NCI-H82 treated with DMSO at 0.1 percent for 48 hours (cell line): Measurements from ENCODE around the gene AMBRA1.
A peak's percentile ranks its signal among the peaks of the same experiment; 100 is the strongest.
"Not testable (repeated sequence)": the region's sequence is repeated elsewhere in the genome, so short reads cannot be mapped to it uniquely, and the experiment has no call there.

Experiments used
- DNase-seq: peaks from one replicate; lab custom pipeline; 2025; ENCODE audit not compliant: unreplicated experiment; lab: John Stamatoyannopoulos, UW

The AMBRA1 gene

DNA sequence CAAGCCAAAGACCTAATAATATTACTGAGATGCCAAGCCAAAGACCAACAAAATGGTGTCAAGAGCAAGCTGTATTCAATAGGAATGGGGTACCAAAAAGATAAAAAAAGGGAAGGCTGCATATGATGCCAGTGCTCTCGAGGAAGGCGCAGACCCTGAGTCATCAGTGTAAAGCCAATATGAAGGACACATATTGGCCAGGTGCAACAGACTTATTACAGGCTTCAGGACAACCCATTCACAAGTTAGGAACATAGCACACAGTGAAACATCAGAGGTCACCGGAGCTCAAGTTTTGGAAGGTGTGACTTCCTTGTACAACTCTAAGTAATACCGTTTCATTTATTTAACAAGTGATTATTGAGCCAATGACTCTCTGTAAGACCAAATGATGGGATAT lies 58.1 kb downstream of the AMBRA1 start:
- no peak for DNase-seq

GRCh38 chr11:46534711-46535110 lies 59.1 kb downstream of the AMBRA1 start:
- DNase-seq = no peak

GRCh38 chr11:46533396-46534100 lies 60.3 kb downstream of the AMBRA1 start:
- no peak for DNase-seq

DNA sequence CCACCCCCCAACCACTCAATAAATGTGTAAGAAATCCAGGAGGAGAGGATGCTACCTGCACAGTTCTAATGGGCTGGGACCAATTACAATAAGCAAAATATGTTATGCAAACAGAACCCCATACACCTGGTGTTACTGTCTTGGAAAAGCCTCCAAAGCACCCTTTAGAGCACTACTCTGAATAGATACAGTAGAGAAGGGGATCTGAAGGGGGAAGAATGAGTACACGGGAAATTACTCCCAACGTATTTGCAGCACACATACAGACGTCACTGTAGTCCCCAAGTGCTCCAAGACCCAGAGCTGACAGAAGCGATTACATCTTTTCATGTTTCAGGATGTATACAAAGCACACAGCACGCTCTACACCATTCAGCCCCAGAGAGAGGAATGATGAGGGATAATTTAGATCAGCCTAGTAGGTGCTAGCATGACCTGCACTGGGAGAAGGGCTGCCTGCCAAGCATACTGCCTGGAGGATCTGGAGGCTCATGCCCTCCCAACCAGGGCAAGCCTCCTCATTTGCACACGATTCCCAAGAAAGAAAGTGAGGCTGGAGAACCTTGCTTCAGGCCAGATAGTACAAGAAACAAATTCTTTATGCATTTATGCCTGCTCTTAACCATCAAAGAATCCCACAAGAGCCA lies 63.8 kb downstream of the AMBRA1 start:
- no peak for DNase-seq

- DNase-seq = peak; percentile 69
These were observed 64.5 kb downstream of the AMBRA1 start for GRCh38 chr11:46529095-46529905.

DNA sequence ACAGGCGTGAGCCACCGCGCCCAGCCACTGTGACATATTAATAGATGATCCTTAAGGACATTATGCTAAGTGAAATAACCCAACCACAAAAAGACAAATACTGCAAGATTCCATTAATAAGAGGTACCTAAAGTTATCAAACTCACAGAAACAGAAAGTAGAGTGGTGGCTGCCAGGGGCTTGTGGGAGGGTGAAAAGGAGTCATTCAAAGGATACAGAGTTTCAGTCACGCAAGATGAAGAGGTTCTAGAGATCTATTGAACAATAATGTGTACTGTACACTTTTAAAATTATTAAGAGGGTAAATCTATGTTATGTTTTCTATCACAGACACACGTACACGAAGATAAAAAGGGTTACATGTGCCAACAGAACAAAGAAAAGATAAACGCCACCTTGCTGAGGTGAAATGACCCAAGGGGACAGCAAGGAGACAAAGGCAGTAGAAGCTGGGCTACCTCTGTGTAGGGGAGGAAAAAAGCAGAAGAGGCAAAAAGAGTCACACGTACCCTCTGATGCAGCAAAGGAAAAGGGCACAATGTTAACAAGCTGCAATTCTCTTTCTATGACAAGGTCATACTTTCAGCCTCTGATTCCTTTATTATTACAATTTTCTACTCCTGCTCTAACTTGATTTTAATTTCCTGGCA lies 65.3 kb downstream of the AMBRA1 start:
- no peak for DNase-seq

- no peak for DNase-seq
These were observed 66.2 kb downstream of the AMBRA1 start for GRCh38 chr11:46527591-46528130.

DNA sequence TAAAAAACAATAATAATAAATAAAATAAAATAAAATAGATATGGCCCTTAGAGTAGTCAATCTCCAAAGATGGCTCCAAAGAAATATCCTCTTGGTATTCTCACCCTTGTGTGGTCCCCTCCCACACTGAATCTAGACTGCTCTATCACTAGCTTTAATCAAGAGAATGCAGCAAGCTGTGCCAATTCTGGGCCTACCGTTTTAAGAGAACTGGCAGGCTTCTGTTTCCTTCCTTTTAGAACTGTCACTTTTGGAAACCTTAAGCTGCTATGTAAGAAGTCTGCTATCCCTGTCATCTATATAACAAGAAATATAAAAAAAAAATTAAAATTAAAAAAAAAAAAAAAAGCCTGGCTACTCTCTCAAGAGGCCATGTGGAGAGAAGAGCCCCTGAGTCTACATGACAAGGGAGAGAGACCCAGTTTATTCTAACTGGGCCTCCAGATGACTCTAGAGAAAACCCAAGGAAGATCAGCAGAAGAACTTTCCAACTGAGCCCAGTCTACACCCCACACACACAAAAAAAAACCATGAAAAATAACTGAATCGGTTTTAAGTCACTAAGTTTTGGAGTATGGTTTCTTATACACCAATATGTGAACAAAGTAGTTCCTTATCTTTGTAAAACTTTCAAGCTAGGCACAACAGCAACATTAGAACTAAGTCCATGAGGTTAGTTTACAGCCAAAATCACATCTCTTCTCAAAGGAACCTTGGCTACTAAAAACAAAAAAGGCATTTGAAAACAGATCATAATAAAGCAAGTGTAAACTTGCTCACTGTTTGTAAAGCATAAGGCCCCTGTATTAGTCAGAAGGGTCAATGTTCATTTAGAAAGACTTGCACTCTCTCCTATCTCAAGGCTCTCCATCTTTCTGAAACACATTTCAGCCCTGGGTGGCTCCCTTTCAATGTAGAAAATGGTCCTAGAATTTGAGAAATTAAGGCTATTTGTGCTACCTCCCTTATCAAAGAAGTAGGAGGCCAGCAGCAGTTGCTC lies 67.3 kb downstream of the AMBRA1 start:
- DNase-seq = no peak

DNA sequence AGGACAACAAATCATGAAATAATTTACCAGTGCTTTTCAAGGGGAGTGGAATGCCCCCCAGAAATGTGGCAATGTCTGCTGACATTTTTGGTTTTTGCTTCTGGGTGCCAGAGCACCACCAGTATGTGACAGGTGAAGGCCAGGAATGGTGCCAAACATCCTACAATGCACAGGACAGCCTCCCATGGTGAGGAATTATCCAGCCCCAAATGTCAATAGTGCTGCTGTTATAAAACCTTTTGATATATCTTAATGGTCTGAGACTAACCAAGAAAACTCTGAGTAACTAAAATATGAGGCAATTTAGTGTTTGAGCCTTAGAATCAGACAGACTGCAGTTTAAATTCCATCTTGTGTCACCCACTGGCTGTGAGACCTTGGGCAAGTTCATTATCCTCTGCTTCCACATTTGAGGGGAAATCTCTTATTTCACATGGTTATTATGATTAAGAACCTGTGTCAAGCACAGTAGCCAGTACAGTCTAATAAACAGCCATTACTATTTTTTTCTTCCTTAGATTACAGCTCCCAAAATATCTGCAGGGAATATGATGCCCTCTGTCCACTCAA lies 69.5 kb downstream of the AMBRA1 start:
- no peak for DNase-seq

GRCh38 chr11:46523290-46523689 lies 70.5 kb downstream of the AMBRA1 start:
- DNase-seq = no peak

DNA sequence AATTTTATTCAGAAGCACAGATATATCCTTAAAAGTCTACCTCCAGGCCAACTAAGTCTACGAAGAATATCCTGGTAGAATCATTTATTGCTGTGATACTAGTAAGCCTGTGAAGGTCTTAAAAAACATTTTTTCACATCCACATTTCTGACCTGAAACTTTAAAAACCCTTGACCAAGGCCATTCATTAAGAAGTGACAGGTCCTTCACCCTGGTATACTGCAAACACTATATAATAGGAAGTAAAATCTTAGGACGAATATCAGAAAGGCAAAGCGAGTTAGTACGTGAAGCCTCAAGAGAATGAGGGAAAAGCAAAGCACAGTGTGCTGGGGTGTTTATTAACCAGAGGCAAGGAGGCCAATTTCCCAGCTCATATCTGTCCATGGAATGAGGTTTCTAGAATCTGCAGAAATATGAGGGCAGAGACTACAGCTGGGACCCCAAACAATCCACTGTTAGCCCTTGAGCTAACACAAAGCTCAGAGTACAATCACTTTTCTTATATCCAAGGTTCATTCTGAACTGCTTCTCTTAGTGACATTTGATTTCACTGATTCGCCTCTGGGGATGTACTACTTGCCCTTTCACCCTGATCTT lies 71.0 kb downstream of the AMBRA1 start:
- no peak for DNase-seq

- no peak for DNase-seq
These were observed 71.7 kb downstream of the AMBRA1 start for GRCh38 chr11:46521961-46522681.

- no peak for DNase-seq
These were observed 72.7 kb downstream of the AMBRA1 start for GRCh38 chr11:46520971-46521745.

- no peak for DNase-seq
These were observed 74.5 kb downstream of the AMBRA1 start for GRCh38 chr11:46519351-46519750.

DNA sequence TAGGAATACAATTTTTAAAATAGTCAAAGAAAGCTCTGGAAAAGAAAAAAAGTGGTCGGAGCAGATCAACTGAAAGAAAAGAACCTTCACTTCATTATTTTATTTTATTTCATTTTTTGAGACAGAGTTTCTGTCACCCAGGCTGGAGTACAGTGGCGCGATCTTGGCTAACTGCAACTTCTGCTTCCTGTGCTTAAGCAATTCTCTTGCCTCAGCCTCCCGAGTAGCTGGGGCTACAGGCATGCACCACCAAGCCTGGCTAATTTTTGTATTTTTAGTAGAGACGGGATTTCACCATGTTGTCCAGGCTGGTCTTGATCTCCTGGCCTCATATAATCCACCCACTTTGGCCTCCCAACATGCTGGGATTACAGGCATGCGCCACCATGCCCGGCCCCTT lies 74.9 kb downstream of the AMBRA1 start:
- DNase-seq = not testable (repeated sequence)

GRCh38 chr11:46514370-46514769 lies 79.5 kb downstream of the AMBRA1 start:
- no peak for DNase-seq

- DNase-seq = peak; percentile 45
These were observed 79.9 kb downstream of the AMBRA1 start for GRCh38 chr11:46513934-46514342.
